WERI-Rb-1 (cell line): Measurements from ENCODE around the gene CSRNP2.

Experiments
- DNase-seq: peaks from one replicate; pipeline ENCODE4 v3.0.0-alpha.2; 2020
- H3K27ac ChIP-seq: fragments of 250-450 bp; sonication (Bioruptor Pico); 2 replicates; pipeline ENCODE4 v1.5.1; 2020; ENCODE audit warnings: mild to moderate bottlenecking, moderate library complexity
- H3K27me3 ChIP-seq: fragments of 250-450 bp; sonication (Bioruptor Pico); 2 replicates; pipeline ENCODE4 v1.5.1; 2021; ENCODE audit warnings: mild to moderate bottlenecking, low read depth, moderate library complexity; ENCODE audit not compliant: insufficient read depth, severe bottlenecking
- H3K36me3 ChIP-seq: fragments of 250-450 bp; sonication (Bioruptor Pico); 2 replicates; pipeline ENCODE4 v1.5.1; 2020; ENCODE audit warnings: mild to moderate bottlenecking, moderate library complexity
- H3K4me3 ChIP-seq: 2 replicates; pipeline ENCODE4 v1.5.1; 2011; ENCODE audit warnings: low read depth, mild to moderate bottlenecking, control low read depth, low read length
- H3K9me3 ChIP-seq: fragments of 250-450 bp; sonication (Bioruptor Pico); 2 replicates; pipeline ENCODE4 v1.5.1; 2021; ENCODE audit warnings: mild to moderate bottlenecking, moderate library complexity; ENCODE audit not compliant: severe bottlenecking
- CTCF ChIP-seq: IDR thresholded peaks from 2 replicates; pipeline ENCODE4 v1.5.1; 2011; ENCODE audit warnings: low read depth, mild to moderate bottlenecking, control low read depth, inconsistent platforms, low read length

The CSRNP2 gene

GRCh38 chr12:51083126-51083833, at the start of gene CSRNP2:
Gene CSRNP2 (minus strand): TSS chr12:51083596. CDS start chr12:51076561, 7,035 bp downstream.
- H3K36me3 ChIP-seq, result peaks cover 8% of the 10 kb centered on the region
- no peaks in the 10 kb centered on the region for H3K27me3 ChIP-seq
- peak; percentile 98 for DNase-seq
- H3K4me3 ChIP-seq, result peak within 1 kb of the TSS; percentile 75
- peak; percentile 15; the same call in 1 of the 2 replicates for TF ChIP-seq CTCF
- H3K9me3 ChIP-seq, result no peaks in the 10 kb centered on the region
- peak within 1 kb of the TSS; percentile 89 for H3K27ac ChIP-seq

- Histone ChIP-seq H3K27me3 (no peaks in the 10 kb centered on the region), H3K27ac (no peak overlapping the region), H3K4me3 (no peak overlapping the region), H3K36me3 (no peaks in the 10 kb centered on the region), H3K9me3 (no peaks in the 10 kb centered on the region)
- no peak for TF ChIP-seq CTCF
- DNase-seq, result no peak
These were observed 49.3 kb upstream of the CSRNP2 start for GRCh38 chr12:51132693-51133092.

- Histone ChIP-seq H3K4me3 (no peak overlapping the region), H3K27ac (no peak overlapping the region), H3K36me3 (no peaks in the 10 kb centered on the region), H3K9me3 (no peaks in the 10 kb centered on the region), H3K27me3 (no peaks in the 10 kb centered on the region)
- no peak for DNase-seq
- TF ChIP-seq CTCF, result no peak
These were observed 48.5 kb upstream of the CSRNP2 start for GRCh38 chr12:51131745-51132521.

- Histone ChIP-seq H3K27me3 (no peaks in the 10 kb centered on the region), H3K4me3 (no peak overlapping the region), H3K27ac (no peak overlapping the region), H3K9me3 (no peaks in the 10 kb centered on the region), H3K36me3 (no peaks in the 10 kb centered on the region)
- no peak for TF ChIP-seq CTCF
- no peak for DNase-seq
These were observed 45.5 kb upstream of the CSRNP2 start for GRCh38 chr12:51128919-51129318.

GRCh38 chr12:51127050-51127729, 43.8 kb upstream of the CSRNP2 start:
- TF ChIP-seq CTCF, result no peak
- H3K4me3 ChIP-seq, result no peak overlapping the region
- H3K27me3 ChIP-seq, result no peaks in the 10 kb centered on the region
- no peak overlapping the region for H3K27ac ChIP-seq
- H3K9me3 ChIP-seq, result no peaks in the 10 kb centered on the region
- DNase-seq, result no peak
- H3K36me3 ChIP-seq, result no peaks in the 10 kb centered on the region
